Motor neuron (in vitro differentiated cells): Measurements from ENCODE around the gene PCDHA12. TPM values are rescaled to one million over a fixed set of nuclear protein-coding genes. Genes with fewer than 3 reads are reported as not detected.

Experiments used
- total RNA-seq, 8 experiments: library from RNA; unstranded; fragments of 300-600 nt; gene quantifications; 2 replicates each; pipeline versions ENCODE4 v1.2.3 to v1.2.4, GENCODE V29; 2022

PCDHA12 gene
- total RNA-seq, 8 experiments from 2014 or later, result 0.13 to 22.5 (median 7.4) TPM; not detected in 1

Other genes with a start within 250 kb of the PCDHA12 start
- 10 to 100 TPM in 2 of 8 experiments, 1 to 10 TPM in 2, under 1 TPM in 4; 0.11 to 13.4 (median 1.4) TPM for gene CD14, start 242.1 kb upstream of the PCDHA12 start, total RNA-seq
- 10 to 100 TPM in 6 of 8 experiments, 1 to 10 TPM in 2; 7.9 to 25.6 (median 11.9) TPM for gene TMCO6, start 235.9 kb upstream of the PCDHA12 start, total RNA-seq
- 100 to 1,000 TPM in 5 of 8 experiments, 10 to 100 TPM in 3; 93.1 to 149 (median 106) TPM for gene NDUFA2, start 227.7 kb upstream of the PCDHA12 start, total RNA-seq
- gene IK, start 227.5 kb upstream of the PCDHA12 start, total RNA-seq, result 100 to 1,000 TPM in 7 of 8 experiments, 10 to 100 TPM in 1; 92.2 to 153 (median 116) TPM
- 10 to 100 TPM in 7 of 8 experiments, 1 to 10 TPM in 1; 9.9 to 29.8 (median 15.1) TPM for gene WDR55, start 210.4 kb upstream of the PCDHA12 start, total RNA-seq
- 1 to 10 TPM in 1 of 8 experiments, under 1 TPM in 3, not detected in 4; 0.43 to 1.0 (median 0.46) TPM for gene DND1, start 201.7 kb upstream of the PCDHA12 start, total RNA-seq
- gene HARS1, start 183.9 kb upstream of the PCDHA12 start, total RNA-seq, result 100 to 1,000 TPM in 2 of 8 experiments, 10 to 100 TPM in 6; 53.1 to 102 (median 77.0) TPM
- gene HARS2, start 183.9 kb upstream of the PCDHA12 start, total RNA-seq, result 10 to 100 TPM; 21.4 to 45.7 (median 32.6) TPM
- gene ZMAT2, start 174.9 kb upstream of the PCDHA12 start, total RNA-seq, result 10 to 100 TPM; 55.0 to 93.8 (median 73.5) TPM
- gene PCDHA1, start 89.2 kb upstream of the PCDHA12 start, total RNA-seq, result 1 to 10 TPM in 1 of 8 experiments, under 1 TPM in 7; 0.22 to 1.7 (median 0.68) TPM
- 1 to 10 TPM in 5 of 8 experiments, under 1 TPM in 2, not detected in 1; 0.13 to 6.8 (median 1.5) TPM for gene PCDHA2, start 80.5 kb upstream of the PCDHA12 start, total RNA-seq
- 1 to 10 TPM in 5 of 8 experiments, under 1 TPM in 2, not detected in 1; 0.63 to 5.8 (median 1.6) TPM for gene PCDHA3, start 74.3 kb upstream of the PCDHA12 start, total RNA-seq
- 10 to 100 TPM in 5 of 8 experiments, 1 to 10 TPM in 1, under 1 TPM in 2; 0.05 to 50.8 (median 14.1) TPM for gene PCDHA4, start 68.2 kb upstream of the PCDHA12 start, total RNA-seq
- 1 to 10 TPM in 5 of 8 experiments, under 1 TPM in 2, not detected in 1; 0.24 to 3.1 (median 2.2) TPM for gene PCDHA5, start 53.7 kb upstream of the PCDHA12 start, total RNA-seq
- 10 to 100 TPM in 1 of 8 experiments, 1 to 10 TPM in 4, under 1 TPM in 3; 0.15 to 24.3 (median 2.0) TPM for gene PCDHA6, start 47.3 kb upstream of the PCDHA12 start, total RNA-seq
- 1 to 10 TPM in 5 of 8 experiments, under 1 TPM in 3; 0.05 to 5.3 (median 1.7) TPM for gene PCDHA7, start 41.0 kb upstream of the PCDHA12 start, total RNA-seq
- gene PCDHA8, start 34.1 kb upstream of the PCDHA12 start, total RNA-seq, result 1 to 10 TPM in 5 of 8 experiments, under 1 TPM in 1, not detected in 2; 0.31 to 3.2 (median 2.2) TPM
- gene PCDHA9, start 26.9 kb upstream of the PCDHA12 start, total RNA-seq, result 1 to 10 TPM in 4 of 8 experiments, under 1 TPM in 4; 0.05 to 6.2 (median 0.93) TPM
- 1 to 10 TPM in 6 of 8 experiments, under 1 TPM in 2; 0.10 to 8.1 (median 2.0) TPM for gene PCDHA10, start 19.4 kb upstream of the PCDHA12 start, total RNA-seq
- gene PCDHA11, start 6.4 kb upstream of the PCDHA12 start, total RNA-seq, result 1 to 10 TPM in 5 of 8 experiments, under 1 TPM in 2, not detected in 1; 0.31 to 6.3 (median 5.2) TPM
- 10 to 100 TPM in 2 of 8 experiments, 1 to 10 TPM in 3, under 1 TPM in 2, not detected in 1; 0.21 to 13.2 (median 2.3) TPM for gene PCDHA13, start 6.8 kb downstream of the PCDHA12 start, total RNA-seq
- gene PCDHAC1, start 51.0 kb downstream of the PCDHA12 start, total RNA-seq, result 10 to 100 TPM in 5 of 8 experiments, 1 to 10 TPM in 1, under 1 TPM in 2; 0.05 to 25.2 (median 14.1) TPM
- gene PCDHAC2, start 91.2 kb downstream of the PCDHA12 start, total RNA-seq, result 10 to 100 TPM in 1 of 8 experiments, 1 to 10 TPM in 5, under 1 TPM in 2; 0.10 to 24.4 (median 4.8) TPM
- gene PCDHB1, start 176.1 kb downstream of the PCDHA12 start, total RNA-seq, result under 1 TPM in 7 of 8 experiments, not detected in 1; 0.04 to 0.43 (median 0.11) TPM
- 10 to 100 TPM in 5 of 8 experiments, 1 to 10 TPM in 2, under 1 TPM in 1; 0.36 to 45.7 (median 10.3) TPM for gene PCDHB2, start 219.3 kb downstream of the PCDHA12 start, total RNA-seq
- 1 to 10 TPM in 7 of 8 experiments, not detected in 1; 1.6 to 7.6 (median 2.8) TPM for gene PCDHB3, start 225.2 kb downstream of the PCDHA12 start, total RNA-seq
- gene PCDHB4, start 246.5 kb downstream of the PCDHA12 start, total RNA-seq, result 1 to 10 TPM in 4 of 8 experiments, under 1 TPM in 4; 0.20 to 2.0 (median 1.2) TPM